SK-N-SH (cell line): ENCODE data around the gene PCBD1.

ENCODE experiments used
- CTCF ChIP-seq: fragments of 200-600 bp; sonication (generic); IDR thresholded peaks from 2 replicates; pipeline ENCODE4 v1.6.1; 2017; ENCODE audit warnings: antibody characterized with exemption, mild to moderate bottlenecking, moderate library complexity
- EZH2phosphoT487 ChIP-seq: fragments of 200-600 bp; sonication (generic); IDR thresholded peaks from 2 replicates; pipeline ENCODE4 v1.6.1; 2017; ENCODE audit warnings: low read depth, mixed run types, mild to moderate bottlenecking, antibody characterized with exemption, moderate library complexity, borderline replicate concordance
- JUND ChIP-seq: IDR thresholded peaks from 2 replicates; pipeline ENCODE4 v1.4.0; 2012
- MAX ChIP-seq: IDR thresholded peaks from 2 replicates; pipeline ENCODE4 v1.4.0; 2012; ENCODE audit warnings: low read depth
- MEF2A ChIP-seq: IDR thresholded peaks from 2 replicates; pipeline ENCODE4 v1.4.0; 2012; ENCODE audit warnings: low read depth, borderline replicate concordance
- MXI1 ChIP-seq: IDR thresholded peaks from 2 replicates; pipeline ENCODE4 v1.6.1; 2012; ENCODE audit warnings: mild to moderate bottlenecking, low read depth, low read length, improper control_type of control experiment
- POLR2AphosphoS5 ChIP-seq: IDR thresholded peaks from 2 replicates; pipeline ENCODE4 v1.6.1; 2012; ENCODE audit warnings: low read depth, low read length
- RCOR1 ChIP-seq: fragments of 150-350 bp; IDR thresholded peaks from 2 replicates; pipeline ENCODE4 v1.6.1; 2017; ENCODE audit warnings: antibody characterized with exemption, low read length
- RXRA ChIP-seq: IDR thresholded peaks from 2 replicates; pipeline ENCODE4 v1.4.0; 2012; ENCODE audit warnings: low read depth, mild to moderate bottlenecking, borderline replicate concordance
- SIN3A ChIP-seq: IDR thresholded peaks from 2 replicates; pipeline ENCODE4 v1.6.1; 2012; ENCODE audit warnings: low read depth, mild to moderate bottlenecking, low read length, moderate library complexity, borderline replicate concordance
- SMC3 ChIP-seq: IDR thresholded peaks from 2 replicates; pipeline ENCODE4 v1.6.1; 2012; ENCODE audit warnings: low read depth, low read length, improper control_type of control experiment
- TCF12 ChIP-seq: IDR thresholded peaks from 2 replicates; pipeline ENCODE4 v1.4.0; 2012
- USF1 ChIP-seq: IDR thresholded peaks from 2 replicates; pipeline ENCODE4 v1.4.0; 2012; ENCODE audit warnings: low read depth, borderline replicate concordance
- YY1 ChIP-seq: IDR thresholded peaks from 2 replicates; pipeline ENCODE4 v1.4.0; 2012; ENCODE audit warnings: low read depth, mild to moderate bottlenecking

- TF ChIP-seq MXI1, result no peak
- TF ChIP-seq YY1, result no peak
- TF ChIP-seq CTCF, result no peak
- TF ChIP-seq SIN3A, result no peak
- TF ChIP-seq MAX, result no peak
- TF ChIP-seq SMC3, result no peak
- no peak for TF ChIP-seq EZH2phosphoT487
- no peak for TF ChIP-seq JUND
- no peak for TF ChIP-seq TCF12
- TF ChIP-seq RCOR1, result no peak
- TF ChIP-seq MEF2A, result no peak
- no peak for TF ChIP-seq POLR2AphosphoS5
- no peak for TF ChIP-seq USF1
- TF ChIP-seq RXRA, result no peak
Measured at GRCh38 chr10:70885931-70886903, 2.1 kb downstream of the PCBD1 start.
